GM12878 (cell line): Measurements from ENCODE around the gene IFNA14.
"Not testable (repeated sequence)": the region's sequence is repeated elsewhere in the genome, so short reads cannot be mapped to it uniquely, and the experiment has no call there.

Experiments
- E2F8 ChIP-seq: fragments of 450-650 bp; IDR thresholded peaks from 2 replicates; pipeline ENCODE4 v1.6.1; 2018; ENCODE audit warnings: mild to moderate bottlenecking, low read depth, moderate library complexity; ENCODE audit not compliant: partially characterized antibody
- RFX5 ChIP-seq: IDR thresholded peaks from 2 replicates; pipeline ENCODE4 v1.6.1; 2011; ENCODE audit warnings: low read depth, low read length, improper control_type of control experiment

DNA sequence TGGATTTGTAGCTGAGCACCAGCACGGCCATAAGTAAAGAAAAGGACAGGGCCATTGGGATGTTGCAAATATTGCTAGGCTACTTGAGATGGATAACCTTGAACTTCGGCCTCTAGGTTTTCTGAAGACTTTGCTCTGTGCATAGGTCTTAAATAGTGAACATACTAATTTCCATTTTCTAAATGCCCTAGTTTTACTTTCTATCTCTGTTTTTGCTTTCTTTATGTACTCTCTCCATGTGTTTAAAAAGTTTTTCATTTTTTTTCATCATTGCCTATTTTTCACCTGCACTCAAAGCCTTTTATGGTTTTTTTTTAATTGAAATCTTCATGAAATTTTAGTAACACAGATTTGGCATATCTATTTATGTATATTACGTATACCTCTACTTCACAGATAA, 32.8 kb downstream of the IFNA14 start, which contains the start of gene IFNA10:
- TF ChIP-seq RFX5, E2F8: not testable (repeated sequence)
